MCF 10A (cell line): ENCODE measurements around the gene TSSK3. TPM values are rescaled to one million over a fixed set of nuclear protein-coding genes. Genes with fewer than 3 reads are reported as not detected.
"Not testable (repeated sequence)": the region's sequence is repeated elsewhere in the genome, so short reads cannot be mapped to it uniquely, and the experiment has no call there.

Experiments
- BruUV-seq: library from RNA; stranded (reverse); fragments of 400-500 nt; replicated peaks from 2 replicates; lab custom pipeline; 2021; lab: Mats Ljungman, UMichigan
- CTCF ChIA-PET: fragments of 300-600 bp; sonication (Branson Sonifier 250); formaldehyde crosslinking; extraction: SDS; loops from one replicate; lab custom pipeline; 2021; ENCODE audit warnings: antibody characterized with exemption, inconsistent platforms; lab: Yijun Ruan, JAX
- POLR2A ChIA-PET: fragments of 300-600, 350-650 bp; sonication (Branson Sonifier 250); formaldehyde crosslinking; extraction: SDS; loops from one replicate; lab custom pipeline; 2020; ENCODE audit warnings: antibody characterized with exemption, inconsistent platforms; lab: Yijun Ruan, JAX
- DNase-seq: peaks from one replicate; pipeline ENCODE4 v3.0.0-alpha.2; 2018; ENCODE audit not compliant: unreplicated experiment
- H3K27ac Mint-ChIP-seq: one replicate; pipeline ENCODE4 v1.8.0; 2022; ENCODE audit warnings: mild to moderate bottlenecking, low read depth, mixed read lengths; ENCODE audit not compliant: unreplicated experiment
- H3K27me3 Mint-ChIP-seq: one replicate; pipeline ENCODE4 v1.8.0; 2022; ENCODE audit warnings: mixed read lengths; ENCODE audit not compliant: insufficient read depth, unreplicated experiment
- H3K36me3 Mint-ChIP-seq: one replicate; pipeline ENCODE4 v1.8.0; 2022; ENCODE audit warnings: mild to moderate bottlenecking, moderate library complexity, mixed read lengths; ENCODE audit not compliant: insufficient read depth, unreplicated experiment
- H3K4me1 Mint-ChIP-seq: one replicate; pipeline ENCODE4 v1.8.0; 2022; ENCODE audit warnings: mixed read lengths; ENCODE audit not compliant: insufficient read depth, unreplicated experiment
- H3K4me3 Mint-ChIP-seq: one replicate; pipeline ENCODE4 v1.8.0; 2022; ENCODE audit warnings: mild to moderate bottlenecking, moderate library complexity, mixed read lengths; ENCODE audit not compliant: unreplicated experiment
- H3K9me3 Mint-ChIP-seq: one replicate; pipeline ENCODE4 v1.8.0; 2022; ENCODE audit warnings: mixed read lengths; ENCODE audit not compliant: unreplicated experiment
- CTCF ChIP-seq: fragments of 200-600 bp; IDR thresholded peaks from one replicate; pipeline ENCODE4 v1.8.0; 2022; ENCODE audit warnings: antibody characterized with exemption, mild to moderate bottlenecking; ENCODE audit not compliant: unreplicated experiment
- intact Hi-C: fragments of 100-400 bp; cut with micrococcal nuclease; formaldehyde crosslinking; loops from 2 replicates; pipeline ENCODE4 v1.14.1; 2022
- total RNA-seq: library from RNA; stranded (reverse); gene quantifications from 2 replicates; pipeline ENCODE4 v1.2.3, GENCODE V29; 2022

Gene TSSK3
- total RNA-seq, 1 experiment from 2014 or later: 2.0 TPM

DNA sequence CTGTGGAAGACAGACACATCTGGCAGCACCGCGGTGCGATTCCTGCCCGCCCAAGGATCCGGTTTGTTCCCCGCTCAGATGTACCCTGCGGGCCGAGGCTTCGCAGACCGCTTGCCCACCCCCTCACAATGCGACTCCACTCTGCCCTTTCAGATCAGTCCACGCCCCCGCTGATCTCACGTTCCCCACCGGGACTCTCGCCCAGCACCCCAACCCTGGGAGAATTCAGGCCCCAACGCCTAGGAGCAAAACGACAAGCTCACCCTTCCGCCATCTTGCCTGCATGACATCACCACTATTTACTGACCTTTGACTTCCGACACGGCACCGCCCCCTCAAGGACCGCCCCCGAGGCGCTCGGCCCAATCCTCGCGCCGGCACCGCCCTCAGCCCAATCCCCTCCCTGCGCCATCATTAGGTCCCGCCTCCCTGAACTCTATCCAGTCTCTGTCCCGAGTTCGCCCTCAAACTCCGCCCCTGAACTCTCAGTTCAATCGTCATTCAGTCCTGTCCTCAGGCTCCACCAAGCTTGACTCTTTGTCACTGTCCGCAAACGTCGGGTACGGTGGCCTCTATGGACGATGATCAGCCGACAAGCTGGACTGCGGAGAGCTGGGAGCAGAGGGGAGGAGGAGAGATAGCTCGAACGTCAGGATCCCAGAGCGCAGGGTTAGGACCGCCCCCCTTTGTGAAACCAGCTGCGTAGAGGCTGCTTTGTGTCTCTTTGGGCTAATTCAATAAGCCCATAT, 32.0 kb downstream of the TSSK3 start, which contains the start of gene BSDC1:
Gene BSDC1 (minus strand): TSS at position 301 of the 749 bp plus-strand sequence. CDS start 27 bp downstream, at position 274.
- H3K27ac Mint-ChIP-seq: peak within 1 kb of the TSS; percentile 97
- no peaks in the 10 kb centered on the region for H3K27me3 Mint-ChIP-seq
- H3K4me1 Mint-ChIP-seq: peaks cover 6% of the 10 kb centered on the region
- peak; percentile 99 for DNase-seq
- CTCF ChIA-PET: interaction anchor here (0.5 to 2.7 kb wide), 5 partner anchors 10 to 799 kb away, joined by 3 to 16 read pairs (median 3); no protein-coding TSS in a partner anchor
- POLR2A ChIA-PET: interaction anchor here (0.6 to 2.9 kb wide), 34 partner anchors 9 to 782 kb away, joined by 3 to 31 read pairs (median 4); partner anchors contain the start of genes CCDC28B, HDAC1, KHDRBS1 and RBBP4
- peak within 1 kb of the TSS; percentile 91 for H3K4me3 Mint-ChIP-seq
- BruUV-seq: no TSS peak
- peaks cover 11% of the 10 kb centered on the region for H3K36me3 Mint-ChIP-seq
- no peak for TF ChIP-seq CTCF
- intact Hi-C loops: loop anchor here (5.0 kb wide), 1 partner anchor 177 kb away; no protein-coding TSS in a partner anchor
- H3K9me3 Mint-ChIP-seq: no peaks in the 10 kb centered on the region

DNA sequence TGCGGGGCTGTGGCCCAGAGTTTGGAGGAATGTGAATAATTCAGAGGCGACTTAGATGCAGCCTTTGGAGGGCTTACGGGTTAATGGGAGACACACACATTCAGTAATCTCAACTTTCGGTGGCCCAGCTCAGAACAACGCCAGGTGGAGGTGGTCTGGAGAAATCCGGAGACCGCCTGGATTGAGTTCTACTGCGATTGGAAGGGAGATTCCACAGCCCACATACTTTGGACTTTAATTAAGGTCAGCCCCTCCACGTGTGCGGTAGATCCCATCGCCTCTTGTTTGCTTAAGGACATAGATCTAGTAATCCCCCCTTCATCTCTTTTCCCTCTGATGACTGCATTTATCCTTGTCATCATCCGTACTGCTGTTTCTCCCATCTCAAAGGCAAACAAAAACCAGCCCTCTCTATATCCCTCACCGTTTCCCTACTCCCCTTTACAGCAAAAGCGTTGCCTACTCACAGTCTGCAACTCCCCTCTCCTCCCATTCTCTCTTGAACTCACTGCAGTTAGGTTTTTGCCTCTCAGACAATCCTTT, 32.6 kb downstream of the TSSK3 start:
- POLR2A ChIA-PET: interaction anchor here (0.6 to 2.9 kb wide), 31 partner anchors 10 to 781 kb away, joined by 3 to 31 read pairs (median 4); partner anchors contain the start of genes CCDC28B, HDAC1, KHDRBS1 and RBBP4

DNA sequence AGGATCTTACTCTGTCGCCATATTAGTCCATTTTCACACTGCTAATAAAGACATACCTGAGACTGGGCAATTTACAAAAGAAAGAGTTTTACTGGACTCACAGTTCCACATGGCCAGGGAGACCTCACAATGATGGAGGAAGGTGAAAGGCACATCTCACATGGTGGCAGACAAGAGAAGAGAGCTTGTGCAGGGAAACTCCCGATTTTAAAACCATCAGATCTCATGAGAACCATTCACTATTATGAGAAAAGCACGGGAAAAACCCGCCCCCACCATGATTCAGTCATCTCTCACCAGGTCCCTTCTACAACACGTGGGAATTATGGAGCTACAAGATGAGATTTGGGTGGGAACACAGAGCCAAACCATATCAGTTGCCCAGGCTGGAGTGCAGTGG, 34.2 kb downstream of the TSSK3 start:
- H3K4me3 Mint-ChIP-seq, DNase-seq, BruUV-seq, H3K27ac Mint-ChIP-seq, H3K27me3 Mint-ChIP-seq, intact Hi-C loops, H3K4me1 Mint-ChIP-seq, H3K9me3 Mint-ChIP-seq: not testable (repeated sequence)
- CTCF ChIA-PET: interaction anchor here (0.8 kb wide), 1 partner anchor 32 kb away, joined by 3 read pairs; no protein-coding TSS in a partner anchor
- POLR2A ChIA-PET: interaction anchor here (0.6 to 0.7 kb wide), 3 partner anchors 49 to 612 kb away, joined by 3 read pairs; no protein-coding TSS in a partner anchor
- H3K36me3 Mint-ChIP-seq: peaks cover 11% of the 10 kb centered on the region

More for the DNA sequence above, 32.6 kb downstream of the TSSK3 start:
- Mint-ChIP-seq H3K27ac (peak overlapping the region; percentile 97), H3K4me1 (peaks cover 6% of the 10 kb centered on the region), H3K9me3 (no peaks in the 10 kb centered on the region), H3K36me3 (peaks cover 11% of the 10 kb centered on the region), H3K4me3 (peak overlapping the region; percentile 91), H3K27me3 (no peaks in the 10 kb centered on the region)
- intact Hi-C loops: loop anchor here (5.0 kb wide), 1 partner anchor 178 kb away; no protein-coding TSS in a partner anchor
- DNase-seq: no peak
- TSS peak; percentile 85 for BruUV-seq
- no peak for TF ChIP-seq CTCF
- CTCF ChIA-PET: interaction anchor here (0.5 to 2.7 kb wide), 6 partner anchors 9 to 800 kb away, joined by 3 to 16 read pairs (median 3); no protein-coding TSS in a partner anchor

DNA sequence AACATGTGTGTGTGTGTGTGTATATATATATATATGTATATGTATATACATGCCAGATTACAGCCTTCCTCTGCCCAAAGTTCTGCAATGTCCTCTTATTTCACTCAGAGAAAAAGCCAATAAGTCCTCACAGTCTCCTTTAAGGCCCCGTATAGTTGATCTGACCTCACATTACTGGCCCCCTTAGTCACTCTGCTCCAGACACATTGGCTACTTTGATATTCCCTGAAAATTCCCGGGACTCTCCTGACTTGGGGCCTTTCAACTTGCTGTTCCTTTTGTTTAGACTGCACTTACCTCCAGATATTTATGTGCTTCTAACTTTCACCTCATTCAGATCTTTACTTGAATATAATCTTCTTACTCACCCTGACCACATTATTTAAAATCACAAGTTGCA, 36.1 kb downstream of the TSSK3 start:
- intact Hi-C loops: no loop called here
- H3K36me3 Mint-ChIP-seq: peaks cover 7% of the 10 kb centered on the region
- no peaks in the 10 kb centered on the region for H3K27me3 Mint-ChIP-seq
- TF ChIP-seq CTCF: no peak
- H3K27ac Mint-ChIP-seq: no peak overlapping the region
- CTCF ChIA-PET: interaction anchor here (0.6 to 3.0 kb wide), 3 partner anchors 22 to 314 kb away, joined by 3 to 11 read pairs (median 4); no protein-coding TSS in a partner anchor
- H3K4me1 Mint-ChIP-seq: peaks cover 10% of the 10 kb centered on the region
- POLR2A ChIA-PET: interaction anchor here (0.7 kb wide), 1 partner anchor 137 kb away, joined by 3 read pairs; no protein-coding TSS in a partner anchor
- H3K4me3 Mint-ChIP-seq: no peak overlapping the region
- no TSS peak for BruUV-seq
- H3K9me3 Mint-ChIP-seq: no peaks in the 10 kb centered on the region
- DNase-seq: no peak
